GM23248 (cell line): Measurements from ENCODE around the gene PNPLA1.

Source experiments
- EZH2 ChIP-seq: fragments of 200-600 bp; sonication (generic); IDR thresholded peaks from 2 replicates; pipeline ENCODE4 v1.6.1; 2018; ENCODE audit warnings: antibody characterized with exemption, mild to moderate bottlenecking; ENCODE audit not compliant: insufficient read depth, poor library complexity, severe bottlenecking
- EZH2phosphoT487 ChIP-seq: fragments of 200-600 bp; sonication (generic); IDR thresholded peaks from 2 replicates; pipeline ENCODE4 v1.6.1; 2018; ENCODE audit warnings: antibody characterized with exemption, moderate library complexity, mild to moderate bottlenecking, low read depth; ENCODE audit not compliant: insufficient read depth

DNA sequence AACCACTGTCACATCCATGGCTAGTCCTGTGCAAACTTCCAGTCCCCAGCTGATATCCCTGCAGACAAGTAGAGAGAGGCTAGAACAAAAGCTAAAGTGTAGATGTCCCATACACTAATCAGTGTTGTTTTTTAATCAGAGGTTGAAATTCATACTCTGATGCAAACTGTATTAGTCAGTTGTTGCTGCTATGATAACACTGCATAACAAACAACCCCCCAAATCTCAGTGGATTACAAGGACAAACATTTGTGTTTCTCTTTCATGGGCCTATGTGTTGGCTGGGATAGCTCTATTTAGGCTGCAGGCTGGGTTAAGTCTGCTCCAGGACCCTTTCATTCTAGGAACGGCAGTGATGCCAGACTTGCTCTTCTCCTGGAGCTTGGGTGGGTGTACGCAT lies 40.0 kb downstream of the PNPLA1 start:
- TF ChIP-seq EZH2phosphoT487 (no peak), EZH2 (no peak)
